ENCODE results near the gene VPS51.
A peak's percentile ranks its signal among the peaks of the same experiment; 100 is the strongest.

GRCh38 chr11:65100674-65101350 lies 4.8 kb downstream of the VPS51 start:
- TF ChIP-seq CTCF (IDR thresholded peaks at IDR 0.05) (peak in 1 of 6 experiments; percentile 36), POLR2A (IDR thresholded peaks at IDR 0.05) (no peak)

Data from esophagus squamous epithelium (tissue), 4 donors.